ENCODE measurements around the gene PTPN20.
"Not testable (repeated sequence)": the region's sequence is repeated elsewhere in the genome, so short reads cannot be mapped to it uniquely, and the experiment has no call there.

Gene PTPN20

GRCh38 chr10:46960742-46961141 lies 49.5 kb downstream of the PTPN20 start:
- not testable (repeated sequence) for DNase-seq

GRCh38 chr10:46963356-46963755 lies 52.1 kb downstream of the PTPN20 start:
- DNase-seq = not testable (repeated sequence)

GRCh38 chr10:46967013-46967412 lies 55.8 kb downstream of the PTPN20 start:
- not testable (repeated sequence) for DNase-seq

DNA sequence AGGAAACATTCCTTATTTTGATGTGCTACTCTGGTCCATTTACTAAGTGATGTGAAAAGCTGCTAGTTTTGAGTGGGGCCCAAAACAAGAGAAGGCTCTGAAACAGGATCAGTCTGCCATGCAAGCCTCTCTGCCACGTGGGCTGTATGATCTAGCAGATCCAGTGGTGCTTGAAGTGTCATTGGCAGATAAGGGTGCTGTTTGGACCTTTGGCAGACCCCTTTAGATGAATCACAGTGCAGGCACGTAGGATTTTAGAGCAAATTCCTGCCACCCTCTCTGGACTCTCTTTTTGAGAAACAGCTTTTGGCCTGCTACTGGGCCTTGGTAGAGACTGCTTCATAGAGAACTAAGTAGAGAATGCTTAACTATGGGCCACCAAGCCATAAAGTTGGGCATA lies 69.0 kb downstream of the PTPN20 start:
- not testable (repeated sequence) for DNase-seq

- DNase-seq = not testable (repeated sequence)
Measured at GRCh38 chr10:46987233-46987924, 76.2 kb downstream of the PTPN20 start.

DNA sequence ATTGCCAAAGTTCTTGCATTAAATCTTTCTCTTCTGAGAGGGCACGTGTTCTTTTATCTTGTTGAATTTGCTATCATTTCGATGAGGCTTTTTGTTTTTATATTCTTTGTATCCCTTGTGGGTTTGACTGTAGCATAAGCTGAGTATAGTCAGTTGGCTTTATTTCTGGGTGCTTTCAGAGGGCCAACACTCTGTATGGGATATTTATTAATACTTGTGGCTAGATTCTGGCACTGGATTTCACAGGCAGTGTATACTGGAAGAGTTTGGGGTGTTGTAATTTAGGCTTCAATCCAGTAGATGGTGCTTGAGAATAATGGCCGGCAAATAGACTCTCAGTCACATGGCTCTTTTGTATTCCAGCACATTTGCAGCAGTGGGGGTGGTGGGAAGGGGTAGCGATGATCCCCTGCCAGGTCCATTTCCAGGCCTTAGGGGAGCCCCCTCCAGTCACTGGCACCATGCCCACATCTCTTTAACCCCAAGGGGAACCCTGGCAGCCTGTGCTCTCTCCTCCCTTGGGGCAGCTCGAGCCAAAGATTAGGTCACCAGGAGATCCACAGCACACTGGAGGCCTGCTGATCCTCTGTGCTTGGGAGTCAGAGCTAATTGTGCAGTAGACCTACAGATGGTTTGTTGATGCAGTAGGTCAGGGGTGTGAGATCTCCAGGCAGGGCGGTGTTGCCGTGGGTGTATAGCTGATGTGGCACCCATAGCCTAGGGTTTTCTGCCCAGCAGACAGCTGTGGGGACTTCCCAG lies 81.8 kb downstream of the PTPN20 start:
- DNase-seq = no peak

GRCh38 chr10:46995234-46995633 lies 84.0 kb downstream of the PTPN20 start:
- no peak for DNase-seq

DNA sequence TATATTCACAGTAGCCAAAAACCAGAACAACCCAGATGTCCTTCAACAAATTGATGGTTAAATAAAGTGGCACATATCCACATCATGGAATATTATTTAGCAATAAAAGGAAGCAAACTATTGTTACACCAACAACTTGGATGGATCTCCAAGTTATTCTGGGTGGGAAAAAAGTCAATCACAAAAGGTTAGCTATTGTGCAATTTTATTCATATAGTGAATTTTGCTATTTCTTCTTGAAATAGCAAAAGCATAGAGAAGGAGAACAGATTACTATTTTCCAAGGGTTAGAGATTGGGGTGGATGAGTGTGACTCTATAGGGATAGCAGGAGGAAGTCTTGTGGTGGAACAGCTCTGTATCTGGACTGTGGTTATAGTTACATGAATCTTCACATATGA lies 87.0 kb downstream of the PTPN20 start:
- no peak for DNase-seq

- no peak for DNase-seq
Measured at GRCh38 chr10:46998595-46998994, 87.4 kb downstream of the PTPN20 start.

- DNase-seq = no peak
Measured at GRCh38 chr10:46999217-46999616, 88.0 kb downstream of the PTPN20 start.

DNA sequence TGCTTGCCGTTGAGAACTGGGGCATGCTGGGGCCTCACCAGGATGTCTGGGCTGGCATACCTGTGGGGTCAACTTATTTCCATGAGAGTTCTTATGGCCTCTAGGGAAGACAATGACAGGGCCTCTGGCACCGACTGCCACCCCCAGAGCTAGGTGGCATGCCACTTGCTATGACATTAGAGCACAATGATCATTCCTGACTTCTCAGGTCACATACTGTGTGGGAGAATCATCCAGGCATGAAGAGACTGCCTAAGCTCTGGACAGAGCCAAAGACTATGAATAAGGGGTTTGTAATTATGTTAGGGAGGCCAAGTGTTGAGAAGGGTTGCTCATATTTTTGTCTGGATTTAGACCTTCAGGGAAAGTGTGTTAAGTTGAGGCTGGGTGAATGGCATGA lies 97.5 kb downstream of the PTPN20 start:
- DNase-seq = no peak

DNA sequence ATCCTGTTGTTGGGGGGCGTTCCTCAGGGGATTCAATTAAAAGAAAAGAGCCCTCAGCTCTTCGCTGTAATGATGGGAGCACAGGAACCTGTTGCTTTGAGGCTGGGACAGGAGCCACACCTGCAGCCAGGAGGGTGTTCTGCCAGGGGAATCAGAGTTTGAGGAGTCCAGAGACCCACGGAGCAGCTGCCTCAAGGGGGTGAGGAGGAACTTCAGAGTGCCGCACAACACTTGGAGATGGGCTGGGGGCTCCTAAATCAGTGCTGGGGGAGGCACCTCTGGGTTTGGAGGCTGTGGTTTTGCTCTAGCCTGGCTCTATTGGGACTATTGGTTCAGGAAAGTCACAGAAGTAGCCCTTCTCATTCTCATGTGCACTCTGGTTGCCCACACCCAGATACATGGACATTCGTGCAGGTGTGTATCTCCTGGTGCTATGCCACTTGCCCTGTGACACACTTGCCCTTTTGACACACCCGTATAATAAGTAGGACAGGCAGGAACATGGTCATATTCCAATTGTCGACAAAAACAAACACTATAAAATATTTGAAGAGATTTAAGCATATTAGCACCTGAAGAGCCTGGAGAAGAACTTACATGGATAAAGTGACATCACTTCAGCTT lies 98.1 kb downstream of the PTPN20 start:
- DNase-seq = no peak

DNA sequence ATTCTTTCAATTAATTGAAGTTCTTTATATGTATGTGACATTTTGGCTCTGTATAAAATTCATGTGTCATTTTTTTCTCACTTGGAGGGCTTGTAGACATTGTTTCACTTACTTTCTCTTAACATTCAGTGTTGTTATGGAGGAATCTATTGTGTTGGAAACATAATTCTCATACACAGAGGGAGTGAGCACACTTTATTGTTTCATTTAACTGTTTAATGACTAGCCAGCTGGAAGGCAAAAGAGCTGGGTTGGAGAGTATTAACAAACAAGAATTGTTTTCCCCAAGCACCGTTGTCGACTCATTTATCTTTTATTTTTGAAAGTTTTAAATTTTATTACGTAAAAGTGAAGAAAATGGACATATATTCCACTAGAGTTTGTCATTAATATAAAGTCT lies 98.8 kb downstream of the PTPN20 start:
- DNase-seq = no peak

GRCh38 chr10:47012214-47012613 lies 101.0 kb downstream of the PTPN20 start:
- no peak for DNase-seq

DNA sequence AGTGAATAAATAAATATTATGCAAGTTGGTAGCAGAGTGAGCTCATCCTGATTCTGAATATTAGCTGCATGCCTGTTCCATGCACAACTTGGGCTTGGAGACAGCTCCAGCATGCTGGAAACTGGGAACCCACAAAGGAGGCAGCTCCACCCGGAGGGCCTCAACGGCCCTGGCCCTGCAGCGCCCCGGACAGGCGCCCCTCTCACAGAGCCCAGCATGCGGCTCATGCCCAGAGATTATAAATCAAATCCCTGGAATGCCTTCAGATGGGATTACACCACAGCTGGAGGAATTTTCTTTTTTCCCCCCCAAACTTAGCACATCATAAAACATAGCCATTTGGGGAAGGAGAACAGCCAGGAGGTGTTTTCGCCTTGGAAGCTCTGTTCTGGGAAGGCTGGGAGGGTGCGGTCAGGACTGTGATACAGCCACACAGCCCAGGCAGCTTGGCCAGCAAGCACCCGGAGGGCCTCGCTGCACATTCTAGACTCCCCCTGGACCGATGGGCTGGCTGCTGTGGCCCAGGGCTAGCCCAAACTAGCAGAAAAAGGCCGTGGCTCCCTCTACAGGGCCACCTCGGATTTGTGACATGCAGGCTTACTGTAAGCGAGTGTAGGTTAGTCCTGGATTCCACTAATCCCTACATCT lies 102.4 kb downstream of the PTPN20 start:
- DNase-seq = no peak

DNA sequence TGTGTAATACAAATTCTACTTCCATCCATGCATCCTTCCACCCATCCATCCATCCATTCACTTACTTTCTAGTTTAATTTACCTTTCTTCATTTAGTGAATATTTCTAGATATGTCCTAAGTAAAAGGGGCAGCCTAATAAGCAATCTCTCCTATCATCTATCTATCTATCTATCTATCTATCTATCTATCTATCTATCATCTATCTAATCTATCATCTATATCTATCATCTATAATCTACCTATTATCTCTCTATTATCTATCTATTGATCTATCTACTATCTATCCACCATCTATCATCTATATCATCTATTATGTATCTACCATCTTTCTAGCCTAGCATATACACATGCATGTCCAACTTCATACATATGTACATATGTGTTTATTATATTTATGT lies 104.2 kb downstream of the PTPN20 start:
- DNase-seq = no peak

GRCh38 chr10:47016564-47016963 lies 105.3 kb downstream of the PTPN20 start:
- no peak for DNase-seq

DNA sequence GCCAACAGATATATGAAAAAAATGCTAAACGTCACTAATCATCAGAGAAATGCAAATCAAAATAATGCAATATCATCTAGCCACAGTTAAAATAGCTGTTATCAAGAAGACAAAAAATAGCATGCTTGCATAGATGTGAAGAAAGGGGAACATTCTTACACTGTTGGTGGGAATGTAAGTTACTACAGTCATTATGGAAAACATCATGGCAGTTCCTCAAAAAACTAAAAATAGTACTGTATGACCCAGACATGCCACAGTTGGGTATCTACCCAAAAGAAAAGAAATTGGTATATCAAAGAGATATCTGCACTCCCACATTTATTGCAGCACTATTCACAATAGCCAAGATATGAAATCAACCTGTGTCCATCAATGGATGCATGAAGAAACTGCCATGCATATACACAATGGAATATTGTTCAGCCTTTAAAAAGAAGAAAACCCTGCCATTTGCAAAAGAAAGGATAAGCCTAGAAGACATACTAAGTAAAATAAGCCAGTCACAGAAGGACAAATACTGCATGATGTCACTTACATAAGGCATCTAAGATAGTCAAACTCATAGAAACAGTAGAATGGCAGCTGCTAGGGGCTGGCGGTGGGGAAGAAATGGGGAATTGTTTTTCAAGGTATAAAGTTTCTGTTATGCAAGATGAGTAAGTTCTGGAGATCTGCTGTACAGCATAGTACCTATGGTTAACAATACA lies 107.0 kb downstream of the PTPN20 start:
- no peak for DNase-seq

GRCh38 chr10:47019155-47020145 lies 108.2 kb downstream of the PTPN20 start:
- no peak for DNase-seq

DNA sequence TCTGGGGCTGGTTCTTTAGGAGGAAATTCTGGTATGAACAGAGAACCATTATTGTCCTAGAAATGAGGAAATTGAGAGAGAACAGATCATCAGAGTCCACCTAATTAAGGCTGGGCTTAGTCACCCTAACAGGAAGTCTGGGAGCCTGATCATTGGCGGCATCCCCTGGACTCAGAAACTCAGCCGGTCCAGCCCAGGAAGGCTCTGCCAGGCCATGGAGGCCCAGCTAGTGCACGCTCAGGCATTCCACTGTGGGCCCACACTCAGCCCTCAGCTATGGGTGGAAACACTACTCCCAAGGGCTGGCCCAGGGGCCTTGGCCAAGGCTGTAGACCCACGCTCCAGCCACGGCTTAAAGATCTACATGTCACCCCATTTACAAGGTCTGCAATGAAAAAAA lies 109.2 kb downstream of the PTPN20 start:
- no peak for DNase-seq

DNA sequence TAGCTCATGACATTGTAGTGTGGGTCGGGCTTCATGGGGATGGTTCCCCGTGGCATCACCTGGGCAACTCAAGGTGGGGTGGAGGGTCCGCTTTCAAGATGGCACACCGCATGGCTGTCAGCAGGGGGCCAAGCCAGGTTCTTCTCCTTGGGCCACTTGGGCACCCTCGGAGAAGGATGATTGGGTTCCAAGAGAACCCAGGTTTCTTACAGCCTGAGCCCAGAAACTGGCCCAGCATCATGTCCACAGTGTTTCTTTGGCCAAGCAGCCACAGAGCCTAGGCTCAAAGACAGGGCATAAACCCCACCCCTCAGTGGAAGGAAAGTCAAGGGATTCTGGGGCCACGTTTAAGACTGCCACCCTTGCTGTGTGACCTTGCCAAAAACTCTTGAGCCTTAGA lies 110.6 kb downstream of the PTPN20 start:
- DNase-seq = no peak

Data from CD4-positive, alpha-beta T cell treated with Interleukin-1 beta for 1 hour (primary cell).